ENCODE results near the gene OBP2A.
"Not testable (repeated sequence)": the region's sequence is repeated elsewhere in the genome, so short reads cannot be mapped to it uniquely, and the experiment has no call there.

DNA sequence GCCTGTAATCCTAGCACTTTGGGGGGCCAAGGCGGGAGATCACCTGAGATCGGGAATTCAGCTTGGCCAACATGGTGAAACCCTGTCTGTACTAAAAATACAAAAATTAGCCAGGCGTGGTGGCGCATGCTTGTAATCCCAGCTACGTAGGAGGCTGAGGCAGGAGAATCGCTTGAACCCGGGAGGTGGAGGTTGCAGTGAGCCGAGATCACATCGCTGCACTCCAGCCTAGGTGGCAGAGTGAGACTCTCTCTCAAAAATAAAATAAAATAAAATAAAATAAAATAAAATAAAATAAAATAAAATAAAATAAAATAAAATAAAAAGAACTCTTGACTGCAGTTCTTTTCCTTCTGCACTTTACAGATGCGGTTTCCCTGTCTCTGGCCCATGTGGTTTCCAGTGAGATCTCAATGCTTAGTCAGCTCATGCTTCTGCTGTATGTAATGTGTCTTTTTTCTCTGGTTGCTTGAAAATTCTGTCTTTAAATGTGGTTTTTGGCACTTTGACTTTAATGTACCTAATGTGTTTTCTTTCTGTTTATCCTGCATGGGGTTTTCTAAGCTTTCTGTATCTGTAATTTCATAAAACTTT is 17.0 kb upstream of the OBP2A start:
- TF ChIP-seq POLR2A (IDR thresholded peaks at IDR 0.05; ENCODE audit: control extremely low read depth in 1 of 2, low read depth in 2 of 2, low read length in 2 of 2); KDM1A (IDR thresholded peaks at IDR 0.05; ENCODE audit: borderline replicate concordance, low read length); CHD2 (IDR thresholded peaks at IDR 0.05; ENCODE audit: low read length); SP1 (IDR thresholded peaks at IDR 0.05; ENCODE audit: low read depth, low read length); EZH2 (IDR thresholded peaks at IDR 0.05; ENCODE audit: low read depth, low read length, severe bottlenecking); EP300 (IDR thresholded peaks at IDR 0.05; ENCODE audit: borderline replicate concordance in 1 of 2, low read depth in 2 of 2, low read length in 2 of 2); TAF1 (IDR thresholded peaks at IDR 0.05; ENCODE audit: low read depth, low read length); TEAD4 (IDR thresholded peaks at IDR 0.05; ENCODE audit: low read depth, low read length); POLR2AphosphoS5 (IDR thresholded peaks at IDR 0.05; ENCODE audit: low read depth, low read length); ZNF274 (IDR thresholded peaks at IDR 0.05; ENCODE audit: borderline replicate concordance, extremely low read depth, low read length); YY1 (IDR thresholded peaks at IDR 0.05; ENCODE audit: low read depth, low read length): not testable (repeated sequence)
- TF ChIP-seq, protein P1, sequence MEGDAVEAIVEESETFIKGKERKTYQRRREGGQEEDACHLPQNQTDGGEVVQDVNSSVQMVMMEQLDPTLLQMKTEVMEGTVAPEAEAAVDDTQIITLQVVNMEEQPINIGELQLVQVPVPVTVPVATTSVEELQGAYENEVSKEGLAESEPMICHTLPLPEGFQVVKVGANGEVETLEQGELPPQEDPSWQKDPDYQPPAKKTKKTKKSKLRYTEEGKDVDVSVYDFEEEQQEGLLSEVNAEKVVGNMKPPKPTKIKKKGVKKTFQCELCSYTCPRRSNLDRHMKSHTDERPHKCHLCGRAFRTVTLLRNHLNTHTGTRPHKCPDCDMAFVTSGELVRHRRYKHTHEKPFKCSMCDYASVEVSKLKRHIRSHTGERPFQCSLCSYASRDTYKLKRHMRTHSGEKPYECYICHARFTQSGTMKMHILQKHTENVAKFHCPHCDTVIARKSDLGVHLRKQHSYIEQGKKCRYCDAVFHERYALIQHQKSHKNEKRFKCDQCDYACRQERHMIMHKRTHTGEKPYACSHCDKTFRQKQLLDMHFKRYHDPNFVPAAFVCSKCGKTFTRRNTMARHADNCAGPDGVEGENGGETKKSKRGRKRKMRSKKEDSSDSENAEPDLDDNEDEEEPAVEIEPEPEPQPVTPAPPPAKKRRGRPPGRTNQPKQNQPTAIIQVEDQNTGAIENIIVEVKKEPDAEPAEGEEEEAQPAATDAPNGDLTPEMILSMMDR (IDR thresholded peaks at IDR 0.05; ENCODE audit: control extremely low read depth in 1 of 3, insufficient read depth in 1 of 3, low read depth in 1 of 3, low read length in 3 of 3): not testable (repeated sequence)
- TF ChIP-seq, protein P2, sequence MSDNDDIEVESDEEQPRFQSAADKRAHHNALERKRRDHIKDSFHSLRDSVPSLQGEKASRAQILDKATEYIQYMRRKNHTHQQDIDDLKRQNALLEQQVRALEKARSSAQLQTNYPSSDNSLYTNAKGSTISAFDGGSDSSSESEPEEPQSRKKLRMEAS (IDR thresholded peaks at IDR 0.05): not testable (repeated sequence)

All from H1 (cell line).